ENCODE data around the gene NUP155.

GRCh38 chr5:37310360-37310759 lies 60.5 kb downstream of the NUP155 start:
- TF ChIP-seq CTCF (conservative IDR thresholded peaks at IDR 0.05; ENCODE audit: low read depth in 2 of 2) (no peak), ZNF114 (CRISPR knock-in tag; IDR thresholded peaks at IDR 0.05) (no peak), POLR2AphosphoS5 (IDR thresholded peaks at IDR 0.05; ENCODE audit: low read depth) (no peak), STAT1 (IDR thresholded peaks at IDR 0.05; ENCODE audit: unreplicated experiment) (no peak), EZH2 (IDR thresholded peaks at IDR 0.05; ENCODE audit: low read depth, unreplicated experiment) (no peak), CREB1 (CRISPR knock-in tag; IDR thresholded peaks at IDR 0.05; ENCODE audit: low read depth) (no peak)

Data from GM23338 (cell line).